Nephron progenitor cell (in vitro differentiated cells): ENCODE data around the gene CARS1.

Source experiments
- DNase-seq: peaks from one replicate; pipeline ENCODE4 v3.0.0; 2021
- H3K27ac Mint-ChIP-seq: 2 replicates; pipeline ENCODE4 v1.8.0; 2021; ENCODE audit warnings: mild to moderate bottlenecking, moderate library complexity, mixed read lengths
- H3K27me3 Mint-ChIP-seq: 2 replicates; pipeline ENCODE4 v1.8.0; 2021; ENCODE audit warnings: mild to moderate bottlenecking, low read depth, mixed read lengths; ENCODE audit not compliant: poor library complexity
- H3K36me3 Mint-ChIP-seq: 2 replicates; pipeline ENCODE4 v1.8.0; 2021; ENCODE audit warnings: low read depth, mixed read lengths
- H3K4me1 Mint-ChIP-seq: 2 replicates; pipeline ENCODE4 v1.8.0; 2021; ENCODE audit warnings: mixed read lengths
- H3K4me3 Mint-ChIP-seq: 2 replicates; pipeline ENCODE4 v1.8.0; 2021; ENCODE audit warnings: mild to moderate bottlenecking, moderate library complexity, mixed read lengths
- H3K9me3 Mint-ChIP-seq: 2 replicates; pipeline ENCODE4 v1.8.0; 2021; ENCODE audit warnings: mild to moderate bottlenecking, moderate library complexity, mixed read lengths
- TF ChIP-seq, protein P1 (sequence below): fragments of 200-600 bp; sonication (generic); IDR thresholded peaks from 2 replicates; pipeline ENCODE4 v1.5.0; 2021; ENCODE audit warnings: antibody characterized with exemption

Gene CARS1

DNA sequence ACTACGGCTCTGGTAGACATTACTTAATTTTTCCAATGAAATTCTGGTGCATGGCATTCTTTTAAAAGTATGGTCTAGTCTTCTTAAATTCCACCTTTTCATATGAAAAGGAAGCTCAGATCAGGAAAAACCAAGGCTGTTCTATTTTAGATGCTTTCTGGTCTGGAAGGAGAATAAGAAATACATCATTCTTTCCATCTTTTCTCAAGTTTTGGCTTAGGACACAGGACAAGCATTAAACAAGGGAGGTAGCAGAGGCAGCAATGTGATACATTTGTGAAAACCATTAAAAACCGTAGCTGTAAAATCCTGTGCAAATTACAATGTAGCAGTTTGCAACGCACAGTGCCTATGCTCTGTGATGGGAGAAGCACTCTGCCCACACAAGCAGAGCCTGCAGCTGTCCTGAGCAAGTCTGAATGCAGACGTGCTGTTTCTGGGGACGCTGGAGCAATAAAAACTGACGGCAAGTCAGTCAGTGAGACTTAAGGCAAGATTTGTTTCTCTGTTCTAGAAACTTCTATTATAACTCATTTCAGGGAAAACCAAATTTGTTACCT is 88.8 kb downstream of the CARS1 start:
- H3K4me3 Mint-ChIP-seq: no peak overlapping the region
- H3K36me3 Mint-ChIP-seq: peaks cover 88% of the 10 kb centered on the region
- no peaks in the 10 kb centered on the region for H3K27me3 Mint-ChIP-seq
- TF ChIP-seq, protein P1, sequence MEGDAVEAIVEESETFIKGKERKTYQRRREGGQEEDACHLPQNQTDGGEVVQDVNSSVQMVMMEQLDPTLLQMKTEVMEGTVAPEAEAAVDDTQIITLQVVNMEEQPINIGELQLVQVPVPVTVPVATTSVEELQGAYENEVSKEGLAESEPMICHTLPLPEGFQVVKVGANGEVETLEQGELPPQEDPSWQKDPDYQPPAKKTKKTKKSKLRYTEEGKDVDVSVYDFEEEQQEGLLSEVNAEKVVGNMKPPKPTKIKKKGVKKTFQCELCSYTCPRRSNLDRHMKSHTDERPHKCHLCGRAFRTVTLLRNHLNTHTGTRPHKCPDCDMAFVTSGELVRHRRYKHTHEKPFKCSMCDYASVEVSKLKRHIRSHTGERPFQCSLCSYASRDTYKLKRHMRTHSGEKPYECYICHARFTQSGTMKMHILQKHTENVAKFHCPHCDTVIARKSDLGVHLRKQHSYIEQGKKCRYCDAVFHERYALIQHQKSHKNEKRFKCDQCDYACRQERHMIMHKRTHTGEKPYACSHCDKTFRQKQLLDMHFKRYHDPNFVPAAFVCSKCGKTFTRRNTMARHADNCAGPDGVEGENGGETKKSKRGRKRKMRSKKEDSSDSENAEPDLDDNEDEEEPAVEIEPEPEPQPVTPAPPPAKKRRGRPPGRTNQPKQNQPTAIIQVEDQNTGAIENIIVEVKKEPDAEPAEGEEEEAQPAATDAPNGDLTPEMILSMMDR: no peak
- H3K4me1 Mint-ChIP-seq: no peaks in the 10 kb centered on the region
- no peaks in the 10 kb centered on the region for H3K9me3 Mint-ChIP-seq
- no peak for DNase-seq
- H3K27ac Mint-ChIP-seq: no peak overlapping the region

DNA sequence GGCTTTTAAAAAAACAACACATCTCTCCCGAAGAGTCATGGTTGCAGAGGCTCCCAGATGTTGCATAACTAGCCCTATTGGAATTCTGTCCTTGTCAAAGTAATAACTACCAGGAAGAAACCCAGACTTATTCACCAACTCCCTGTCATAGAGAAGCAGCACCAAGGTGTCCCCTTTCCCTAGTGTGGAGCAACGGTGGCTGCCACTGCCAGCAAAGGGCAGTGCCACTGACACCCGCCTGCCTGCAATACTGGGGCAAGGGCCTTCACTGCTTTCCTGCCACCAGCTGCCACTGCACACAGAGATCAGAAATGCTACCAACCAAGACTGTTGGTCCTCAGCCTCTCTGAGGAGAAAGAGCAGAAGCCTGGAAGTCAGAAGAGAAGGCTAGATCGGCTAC is 92.4 kb downstream of the CARS1 start:
- H3K36me3 Mint-ChIP-seq: peaks cover 91% of the 10 kb centered on the region
- H3K9me3 Mint-ChIP-seq: no peaks in the 10 kb centered on the region
- DNase-seq: no peak
- no peaks in the 10 kb centered on the region for H3K4me1 Mint-ChIP-seq
- TF ChIP-seq, protein P1: no peak
- H3K4me3 Mint-ChIP-seq: no peak overlapping the region
- H3K27me3 Mint-ChIP-seq: no peaks in the 10 kb centered on the region
- H3K27ac Mint-ChIP-seq: no peak overlapping the region

DNA sequence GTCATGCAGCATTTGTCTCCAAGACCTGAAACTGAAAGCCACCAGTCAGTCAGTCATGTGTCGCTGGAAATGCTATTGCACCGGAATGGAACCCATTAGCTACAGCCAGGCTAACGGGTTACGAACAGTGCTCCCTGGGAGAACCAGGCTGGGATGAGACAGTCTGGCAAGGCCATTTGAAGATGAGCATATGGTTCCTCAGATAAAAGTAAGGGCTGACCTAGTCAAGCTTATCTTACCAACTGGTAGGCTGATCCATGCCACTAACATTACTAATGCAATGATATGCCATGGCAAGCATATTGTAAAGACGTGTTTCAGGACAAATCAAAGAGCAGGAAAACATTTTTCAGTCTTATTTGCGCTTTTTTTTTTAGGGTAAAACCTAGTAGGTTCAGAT is 93.5 kb downstream of the CARS1 start:
- no peak overlapping the region for H3K4me3 Mint-ChIP-seq
- H3K4me1 Mint-ChIP-seq: no peaks in the 10 kb centered on the region
- no peaks in the 10 kb centered on the region for H3K27me3 Mint-ChIP-seq
- H3K27ac Mint-ChIP-seq: no peak overlapping the region
- no peaks in the 10 kb centered on the region for H3K9me3 Mint-ChIP-seq
- peaks cover 91% of the 10 kb centered on the region for H3K36me3 Mint-ChIP-seq
- no peak for DNase-seq
- TF ChIP-seq, protein P1: no peak

DNA sequence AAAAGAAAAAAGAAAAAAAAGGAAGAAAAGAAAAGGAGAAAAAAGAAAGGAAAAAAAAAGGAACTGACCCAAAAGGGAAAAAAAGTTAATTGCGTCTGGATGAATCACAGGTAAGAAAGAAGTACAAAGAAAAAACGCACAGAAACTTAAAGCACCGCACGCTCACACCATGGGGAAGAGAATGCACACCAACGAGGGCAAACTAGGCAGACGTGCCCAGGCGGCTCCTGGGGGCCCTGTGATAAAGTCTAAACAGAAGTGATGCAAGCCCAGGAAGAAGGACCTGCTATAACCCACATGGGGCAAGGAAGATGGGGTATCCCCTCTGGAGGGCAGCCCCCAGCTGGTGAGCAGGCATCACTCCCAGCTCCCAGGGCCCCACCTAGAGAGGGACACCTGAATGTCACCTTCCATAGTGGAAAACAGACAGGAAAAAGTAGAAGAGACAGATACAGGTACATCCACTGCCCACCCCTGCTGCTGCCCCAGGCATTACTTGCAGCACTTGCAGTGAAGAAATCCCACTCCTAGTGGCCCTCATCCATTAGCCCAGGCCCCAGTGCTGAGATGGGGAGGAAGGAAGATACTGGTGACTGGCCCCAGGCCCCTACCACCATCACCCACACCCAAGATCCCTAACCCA is 94.0 kb downstream of the CARS1 start:
- Mint-ChIP-seq H3K36me3 (peaks cover 91% of the 10 kb centered on the region), H3K9me3 (no peaks in the 10 kb centered on the region), H3K4me3 (no peak overlapping the region), H3K4me1 (no peaks in the 10 kb centered on the region), H3K27me3 (no peaks in the 10 kb centered on the region), H3K27ac (no peak overlapping the region)
- no peak for DNase-seq
- TF ChIP-seq, protein P1: no peak

DNA sequence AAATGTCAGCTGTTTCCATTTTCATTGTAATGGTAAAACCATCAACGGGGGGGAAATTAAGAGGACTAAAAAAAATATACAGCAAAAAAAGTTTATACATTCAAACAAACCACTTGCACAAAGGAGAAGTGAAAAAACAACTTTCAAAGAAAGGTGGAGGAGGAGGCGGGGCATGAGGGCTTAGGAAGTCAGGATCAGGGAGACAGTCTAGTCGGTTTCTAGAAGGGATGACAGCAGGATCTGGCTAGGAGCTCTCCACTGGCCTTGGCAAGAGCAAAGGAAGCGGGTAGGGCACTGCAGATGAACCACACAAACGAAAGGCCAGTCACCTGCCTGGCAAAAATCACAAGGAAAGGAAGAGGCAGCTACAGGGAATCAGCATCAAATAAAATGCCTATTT is 96.1 kb downstream of the CARS1 start:
- DNase-seq: no peak
- H3K9me3 Mint-ChIP-seq: no peaks in the 10 kb centered on the region
- TF ChIP-seq, protein P1: no peak
- peak overlapping the region; percentile 50 for H3K27ac Mint-ChIP-seq
- peaks cover 89% of the 10 kb centered on the region for H3K36me3 Mint-ChIP-seq
- no peaks in the 10 kb centered on the region for H3K27me3 Mint-ChIP-seq
- H3K4me1 Mint-ChIP-seq: peaks cover 9% of the 10 kb centered on the region
- no peak overlapping the region for H3K4me3 Mint-ChIP-seq

DNA sequence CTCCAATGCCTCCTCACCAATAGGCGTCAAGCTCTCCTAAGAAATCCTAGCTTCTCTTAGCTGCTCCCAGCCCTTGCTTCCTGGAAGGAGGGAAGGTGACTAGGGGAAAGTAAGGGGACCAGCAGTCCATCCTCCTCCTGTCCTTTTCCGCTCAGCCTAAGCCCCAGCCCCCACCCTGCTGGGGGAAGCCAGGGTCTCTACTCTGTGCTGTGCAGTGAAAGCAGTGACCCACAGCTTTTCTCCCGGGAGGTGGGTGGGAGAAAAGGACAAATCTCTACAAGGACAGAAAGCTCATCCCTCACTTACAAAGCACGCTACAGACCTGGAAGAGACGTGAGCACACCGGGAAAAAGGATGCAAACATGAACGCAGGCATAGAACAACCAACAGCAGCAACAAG is 97.1 kb downstream of the CARS1 start:
- TF ChIP-seq, protein P1: no peak
- H3K9me3 Mint-ChIP-seq: no peaks in the 10 kb centered on the region
- peak overlapping the region; percentile 38 for H3K27ac Mint-ChIP-seq
- no peak for DNase-seq
- H3K4me1 Mint-ChIP-seq: peaks cover 9% of the 10 kb centered on the region
- no peak overlapping the region for H3K4me3 Mint-ChIP-seq
- peaks cover 91% of the 10 kb centered on the region for H3K36me3 Mint-ChIP-seq
- H3K27me3 Mint-ChIP-seq: no peaks in the 10 kb centered on the region
